ENCODE data around the gene NGDN. TPM values are rescaled to one million over a fixed set of nuclear protein-coding genes. Genes with fewer than 3 reads are reported as not detected.

Gene NGDN
- total and polyA plus RNA-seq, 2 of the 8 experiments (the other 6 are each of a cell fraction or from before 2014, with no cell fraction given) = 39.8 to 48.8 TPM

DNA sequence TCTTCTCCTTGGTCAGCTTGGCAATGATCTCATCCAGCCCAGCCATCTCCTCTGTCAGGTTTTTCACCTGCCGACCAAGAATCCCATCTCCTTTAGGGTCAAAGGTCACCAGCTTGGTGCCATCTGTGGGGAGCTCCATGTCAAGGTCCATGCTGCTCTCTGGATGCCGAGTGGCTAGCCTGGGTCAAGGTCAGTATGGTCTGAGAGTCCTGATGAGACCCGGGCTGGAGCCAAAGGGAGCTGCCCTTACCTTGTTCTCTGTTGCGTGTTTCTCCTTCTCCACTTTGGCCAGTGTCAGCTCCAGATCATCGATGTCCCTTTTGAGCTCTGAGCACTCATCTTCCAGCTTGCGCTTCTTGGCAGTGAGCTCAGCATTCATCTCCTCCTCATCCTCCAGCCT, 45.8 kb upstream of the NGDN start (continued):
- TF ChIP-seq, protein P1, sequence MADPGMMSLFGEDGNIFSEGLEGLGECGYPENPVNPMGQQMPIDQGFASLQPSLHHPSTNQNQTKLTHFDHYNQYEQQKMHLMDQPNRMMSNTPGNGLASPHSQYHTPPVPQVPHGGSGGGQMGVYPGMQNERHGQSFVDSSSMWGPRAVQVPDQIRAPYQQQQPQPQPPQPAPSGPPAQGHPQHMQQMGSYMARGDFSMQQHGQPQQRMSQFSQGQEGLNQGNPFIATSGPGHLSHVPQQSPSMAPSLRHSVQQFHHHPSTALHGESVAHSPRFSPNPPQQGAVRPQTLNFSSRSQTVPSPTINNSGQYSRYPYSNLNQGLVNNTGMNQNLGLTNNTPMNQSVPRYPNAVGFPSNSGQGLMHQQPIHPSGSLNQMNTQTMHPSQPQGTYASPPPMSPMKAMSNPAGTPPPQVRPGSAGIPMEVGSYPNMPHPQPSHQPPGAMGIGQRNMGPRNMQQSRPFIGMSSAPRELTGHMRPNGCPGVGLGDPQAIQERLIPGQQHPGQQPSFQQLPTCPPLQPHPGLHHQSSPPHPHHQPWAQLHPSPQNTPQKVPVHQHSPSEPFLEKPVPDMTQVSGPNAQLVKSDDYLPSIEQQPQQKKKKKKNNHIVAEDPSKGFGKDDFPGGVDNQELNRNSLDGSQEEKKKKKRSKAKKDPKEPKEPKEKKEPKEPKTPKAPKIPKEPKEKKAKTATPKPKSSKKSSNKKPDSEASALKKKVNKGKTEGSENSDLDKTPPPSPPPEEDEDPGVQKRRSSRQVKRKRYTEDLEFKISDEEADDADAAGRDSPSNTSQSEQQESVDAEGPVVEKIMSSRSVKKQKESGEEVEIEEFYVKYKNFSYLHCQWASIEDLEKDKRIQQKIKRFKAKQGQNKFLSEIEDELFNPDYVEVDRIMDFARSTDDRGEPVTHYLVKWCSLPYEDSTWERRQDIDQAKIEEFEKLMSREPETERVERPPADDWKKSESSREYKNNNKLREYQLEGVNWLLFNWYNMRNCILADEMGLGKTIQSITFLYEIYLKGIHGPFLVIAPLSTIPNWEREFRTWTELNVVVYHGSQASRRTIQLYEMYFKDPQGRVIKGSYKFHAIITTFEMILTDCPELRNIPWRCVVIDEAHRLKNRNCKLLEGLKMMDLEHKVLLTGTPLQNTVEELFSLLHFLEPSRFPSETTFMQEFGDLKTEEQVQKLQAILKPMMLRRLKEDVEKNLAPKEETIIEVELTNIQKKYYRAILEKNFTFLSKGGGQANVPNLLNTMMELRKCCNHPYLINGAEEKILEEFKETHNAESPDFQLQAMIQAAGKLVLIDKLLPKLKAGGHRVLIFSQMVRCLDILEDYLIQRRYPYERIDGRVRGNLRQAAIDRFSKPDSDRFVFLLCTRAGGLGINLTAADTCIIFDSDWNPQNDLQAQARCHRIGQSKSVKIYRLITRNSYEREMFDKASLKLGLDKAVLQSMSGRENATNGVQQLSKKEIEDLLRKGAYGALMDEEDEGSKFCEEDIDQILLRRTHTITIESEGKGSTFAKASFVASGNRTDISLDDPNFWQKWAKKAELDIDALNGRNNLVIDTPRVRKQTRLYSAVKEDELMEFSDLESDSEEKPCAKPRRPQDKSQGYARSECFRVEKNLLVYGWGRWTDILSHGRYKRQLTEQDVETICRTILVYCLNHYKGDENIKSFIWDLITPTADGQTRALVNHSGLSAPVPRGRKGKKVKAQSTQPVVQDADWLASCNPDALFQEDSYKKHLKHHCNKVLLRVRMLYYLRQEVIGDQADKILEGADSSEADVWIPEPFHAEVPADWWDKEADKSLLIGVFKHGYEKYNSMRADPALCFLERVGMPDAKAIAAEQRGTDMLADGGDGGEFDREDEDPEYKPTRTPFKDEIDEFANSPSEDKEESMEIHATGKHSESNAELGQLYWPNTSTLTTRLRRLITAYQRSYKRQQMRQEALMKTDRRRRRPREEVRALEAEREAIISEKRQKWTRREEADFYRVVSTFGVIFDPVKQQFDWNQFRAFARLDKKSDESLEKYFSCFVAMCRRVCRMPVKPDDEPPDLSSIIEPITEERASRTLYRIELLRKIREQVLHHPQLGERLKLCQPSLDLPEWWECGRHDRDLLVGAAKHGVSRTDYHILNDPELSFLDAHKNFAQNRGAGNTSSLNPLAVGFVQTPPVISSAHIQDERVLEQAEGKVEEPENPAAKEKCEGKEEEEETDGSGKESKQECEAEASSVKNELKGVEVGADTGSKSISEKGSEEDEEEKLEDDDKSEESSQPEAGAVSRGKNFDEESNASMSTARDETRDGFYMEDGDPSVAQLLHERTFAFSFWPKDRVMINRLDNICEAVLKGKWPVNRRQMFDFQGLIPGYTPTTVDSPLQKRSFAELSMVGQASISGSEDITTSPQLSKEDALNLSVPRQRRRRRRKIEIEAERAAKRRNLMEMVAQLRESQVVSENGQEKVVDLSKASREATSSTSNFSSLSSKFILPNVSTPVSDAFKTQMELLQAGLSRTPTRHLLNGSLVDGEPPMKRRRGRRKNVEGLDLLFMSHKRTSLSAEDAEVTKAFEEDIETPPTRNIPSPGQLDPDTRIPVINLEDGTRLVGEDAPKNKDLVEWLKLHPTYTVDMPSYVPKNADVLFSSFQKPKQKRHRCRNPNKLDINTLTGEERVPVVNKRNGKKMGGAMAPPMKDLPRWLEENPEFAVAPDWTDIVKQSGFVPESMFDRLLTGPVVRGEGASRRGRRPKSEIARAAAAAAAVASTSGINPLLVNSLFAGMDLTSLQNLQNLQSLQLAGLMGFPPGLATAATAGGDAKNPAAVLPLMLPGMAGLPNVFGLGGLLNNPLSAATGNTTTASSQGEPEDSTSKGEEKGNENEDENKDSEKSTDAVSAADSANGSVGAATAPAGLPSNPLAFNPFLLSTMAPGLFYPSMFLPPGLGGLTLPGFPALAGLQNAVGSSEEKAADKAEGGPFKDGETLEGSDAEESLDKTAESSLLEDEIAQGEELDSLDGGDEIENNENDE (IDR thresholded peaks at IDR 0.05; ENCODE audit: insufficient replicate concordance, low read length) = no peak
- no peak for TF ChIP-seq GTF2F1 (IDR thresholded peaks at IDR 0.05; ENCODE audit: borderline replicate concordance, low read depth, low read length)
- no peak for TF ChIP-seq KDM4A (IDR thresholded peaks at IDR 0.05; ENCODE audit: low read depth, low read length, severe bottlenecking)
